Ishikawa (cell line): ENCODE results near the gene KRT7.

Experiments
- CEBPB ChIP-seq: IDR thresholded peaks from 2 replicates; pipeline ENCODE4 v1.6.1; 2012
- CREB1 ChIP-seq: IDR thresholded peaks from 2 replicates; pipeline ENCODE4 v1.6.1; 2012; ENCODE audit warnings: low read depth
- EGR1 ChIP-seq: IDR thresholded peaks from 2 replicates; pipeline ENCODE4 v1.6.1; 2012
- EP300 ChIP-seq: IDR thresholded peaks from 2 replicates; pipeline ENCODE4 v1.6.1; 2012; ENCODE audit warnings: borderline replicate concordance
- FOXM1 ChIP-seq: IDR thresholded peaks from 2 replicates; pipeline ENCODE4 v1.6.1; 2012; ENCODE audit warnings: low read depth, borderline replicate concordance
- NFIC ChIP-seq: IDR thresholded peaks from 2 replicates; pipeline ENCODE4 v1.6.1; 2012
- RAD21 ChIP-seq: IDR thresholded peaks from 2 replicates; pipeline ENCODE4 v1.6.1; 2012; ENCODE audit warnings: low read depth
- TAF1 ChIP-seq: IDR thresholded peaks from 2 replicates; pipeline ENCODE4 v1.6.1; 2012; ENCODE audit warnings: low read depth, mild to moderate bottlenecking
- TCF12 ChIP-seq: IDR thresholded peaks from 2 replicates; pipeline ENCODE4 v1.6.1; 2012; ENCODE audit warnings: low read depth
- TEAD4 ChIP-seq: IDR thresholded peaks from 2 replicates; pipeline ENCODE4 v1.6.1; 2012
- USF1 ChIP-seq: IDR thresholded peaks from 2 replicates; pipeline ENCODE4 v1.6.1; 2012
- YY1 ChIP-seq: IDR thresholded peaks from 2 replicates; pipeline ENCODE4 v1.6.1; 2012; ENCODE audit warnings: low read depth
- ZBTB7A ChIP-seq: IDR thresholded peaks from 2 replicates; pipeline ENCODE4 v1.6.1; 2012; ENCODE audit warnings: low read depth
- TF ChIP-seq, protein P1 (sequence below): IDR thresholded peaks from 2 replicates; pipeline ENCODE4 v1.6.1; 2012; ENCODE audit warnings: low read depth, mild to moderate bottlenecking
- TF ChIP-seq, protein P2 (sequence below): IDR thresholded peaks from 2 replicates; pipeline ENCODE4 v1.6.1; 2012

The KRT7 gene

GRCh38 chr12:52187206-52187605 lies 45.8 kb upstream of the KRT7 start:
- TF ChIP-seq CREB1 (no peak), EP300 (no peak), RAD21 (no peak), EGR1 (no peak), TCF12 (no peak), TEAD4 (no peak), NFIC (no peak), YY1 (no peak), USF1 (no peak), FOXM1 (no peak), TAF1 (no peak), CEBPB (no peak), ZBTB7A (no peak)
- TF ChIP-seq, protein P1, sequence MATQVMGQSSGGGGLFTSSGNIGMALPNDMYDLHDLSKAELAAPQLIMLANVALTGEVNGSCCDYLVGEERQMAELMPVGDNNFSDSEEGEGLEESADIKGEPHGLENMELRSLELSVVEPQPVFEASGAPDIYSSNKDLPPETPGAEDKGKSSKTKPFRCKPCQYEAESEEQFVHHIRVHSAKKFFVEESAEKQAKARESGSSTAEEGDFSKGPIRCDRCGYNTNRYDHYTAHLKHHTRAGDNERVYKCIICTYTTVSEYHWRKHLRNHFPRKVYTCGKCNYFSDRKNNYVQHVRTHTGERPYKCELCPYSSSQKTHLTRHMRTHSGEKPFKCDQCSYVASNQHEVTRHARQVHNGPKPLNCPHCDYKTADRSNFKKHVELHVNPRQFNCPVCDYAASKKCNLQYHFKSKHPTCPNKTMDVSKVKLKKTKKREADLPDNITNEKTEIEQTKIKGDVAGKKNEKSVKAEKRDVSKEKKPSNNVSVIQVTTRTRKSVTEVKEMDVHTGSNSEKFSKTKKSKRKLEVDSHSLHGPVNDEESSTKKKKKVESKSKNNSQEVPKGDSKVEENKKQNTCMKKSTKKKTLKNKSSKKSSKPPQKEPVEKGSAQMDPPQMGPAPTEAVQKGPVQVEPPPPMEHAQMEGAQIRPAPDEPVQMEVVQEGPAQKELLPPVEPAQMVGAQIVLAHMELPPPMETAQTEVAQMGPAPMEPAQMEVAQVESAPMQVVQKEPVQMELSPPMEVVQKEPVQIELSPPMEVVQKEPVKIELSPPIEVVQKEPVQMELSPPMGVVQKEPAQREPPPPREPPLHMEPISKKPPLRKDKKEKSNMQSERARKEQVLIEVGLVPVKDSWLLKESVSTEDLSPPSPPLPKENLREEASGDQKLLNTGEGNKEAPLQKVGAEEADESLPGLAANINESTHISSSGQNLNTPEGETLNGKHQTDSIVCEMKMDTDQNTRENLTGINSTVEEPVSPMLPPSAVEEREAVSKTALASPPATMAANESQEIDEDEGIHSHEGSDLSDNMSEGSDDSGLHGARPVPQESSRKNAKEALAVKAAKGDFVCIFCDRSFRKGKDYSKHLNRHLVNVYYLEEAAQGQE, result no peak
- TF ChIP-seq, protein P2, sequence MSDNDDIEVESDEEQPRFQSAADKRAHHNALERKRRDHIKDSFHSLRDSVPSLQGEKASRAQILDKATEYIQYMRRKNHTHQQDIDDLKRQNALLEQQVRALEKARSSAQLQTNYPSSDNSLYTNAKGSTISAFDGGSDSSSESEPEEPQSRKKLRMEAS, result no peak

GRCh38 chr12:52187640-52188039 lies 45.4 kb upstream of the KRT7 start:
- no peak for TF ChIP-seq NFIC
- TF ChIP-seq, protein P2, result no peak
- no peak for TF ChIP-seq TCF12
- TF ChIP-seq, protein P1, result no peak
- no peak for TF ChIP-seq ZBTB7A
- no peak for TF ChIP-seq CEBPB
- TF ChIP-seq EGR1, result no peak
- TF ChIP-seq TAF1, result no peak
- TF ChIP-seq USF1, result no peak
- TF ChIP-seq EP300, result no peak
- no peak for TF ChIP-seq CREB1
- TF ChIP-seq FOXM1, result no peak
- TF ChIP-seq YY1, result no peak
- TF ChIP-seq TEAD4, result no peak
- no peak for TF ChIP-seq RAD21

DNA sequence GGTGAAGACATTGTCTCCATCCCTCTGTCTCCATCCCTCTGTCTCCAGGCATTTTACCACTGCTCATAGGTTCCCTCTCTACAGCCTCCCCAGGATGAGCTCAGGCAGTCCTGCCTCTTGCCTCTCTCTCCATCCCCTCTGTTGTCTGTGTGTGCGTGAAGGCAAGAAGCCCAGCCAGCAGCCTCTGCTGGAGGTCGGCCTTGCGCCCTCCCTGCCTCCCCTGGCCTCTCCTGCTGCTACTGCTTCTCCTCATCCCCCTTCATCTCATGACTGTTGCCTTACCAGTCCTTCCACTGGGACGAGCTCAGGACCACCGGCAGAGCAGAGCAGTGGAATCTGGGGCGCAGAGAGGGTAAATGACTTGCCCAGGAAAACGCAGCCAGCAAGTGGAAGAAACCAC lies 44.4 kb upstream of the KRT7 start:
- TF ChIP-seq USF1 (no peak), ZBTB7A (no peak), EGR1 (no peak), TCF12 (no peak), NFIC (no peak), YY1 (no peak), RAD21 (no peak), CEBPB (no peak), TAF1 (no peak)
- TF ChIP-seq, protein P2, result no peak
- TF ChIP-seq, protein P1, result no peak

DNA sequence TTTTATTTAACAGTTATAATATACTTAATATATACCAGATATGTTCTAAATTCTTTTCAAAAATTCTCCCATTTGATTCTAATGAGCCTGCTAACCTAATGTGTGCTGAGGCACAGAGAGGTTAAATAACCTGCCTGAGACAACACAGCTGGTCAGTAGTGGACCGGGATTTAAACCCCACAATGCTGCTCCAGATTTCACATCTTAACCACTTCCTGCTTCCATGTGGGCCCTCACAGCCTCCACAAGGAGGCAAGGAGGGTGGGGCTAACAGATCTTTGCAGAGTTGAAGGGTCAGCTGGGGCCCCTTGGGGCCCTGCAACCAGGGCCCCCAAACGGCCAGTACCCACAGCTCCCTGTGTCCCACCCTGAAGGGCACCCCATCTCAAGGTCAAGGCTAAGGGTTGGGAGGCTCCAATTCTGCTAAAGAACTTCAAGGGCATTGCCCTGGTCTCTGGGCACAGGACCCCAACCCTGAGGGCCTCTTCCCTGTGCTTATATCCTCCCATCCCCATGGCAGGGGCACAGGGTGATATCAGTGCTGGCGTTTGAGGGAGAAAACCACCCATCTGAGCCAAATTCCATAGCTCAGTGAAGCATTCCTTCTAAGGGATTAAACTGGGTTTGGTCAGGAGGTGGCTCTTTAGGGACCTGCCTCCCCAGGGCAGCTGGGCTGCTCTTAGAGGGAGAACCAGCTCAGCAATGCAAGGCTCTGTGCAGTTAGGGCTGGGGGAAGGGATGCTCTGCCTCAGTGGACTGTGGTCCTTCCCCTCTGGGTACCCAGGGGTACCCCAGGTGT lies 43.5 kb upstream of the KRT7 start:
- TF ChIP-seq ZBTB7A (peak; percentile 70; the same call in 1 of the 2 replicates), YY1 (no peak), TEAD4 (peak; percentile 79), TAF1 (no peak), CREB1 (no peak), TCF12 (peak; percentile 73; the same call in 1 of the 2 replicates), FOXM1 (no peak), EGR1 (no peak), USF1 (peak; percentile 16; the same call in 1 of the 2 replicates), RAD21 (0 out of 2 replicates have a peak, but pooled peaks have one; percentile 28), CEBPB (no peak), EP300 (peak; percentile 72; the same call in 1 of the 2 replicates), NFIC (peak; percentile 70)
- TF ChIP-seq, protein P2, result peak; percentile 34; the same call in 1 of the 2 replicates
- TF ChIP-seq, protein P1, result no peak
